GM12878 (cell line): ENCODE measurements around the gene CCDC63. TPM values are rescaled to one million over a fixed set of nuclear protein-coding genes. Genes with fewer than 3 reads are reported as not detected.

ENCODE experiments used
- ATF3 ChIP-seq: IDR thresholded peaks from 2 replicates; pipeline ENCODE4 v1.6.1; 2011; ENCODE audit warnings: low read depth, mild to moderate bottlenecking, low read length, moderate library complexity, borderline replicate concordance; ENCODE audit errors: extremely low read depth
- ATF7 ChIP-seq: fragments of 450-650 bp; IDR thresholded peaks from 2 replicates; pipeline ENCODE4 v1.6.1; 2016; ENCODE audit warnings: low read depth, mild to moderate bottlenecking
- CHD1 ChIP-seq: IDR thresholded peaks from 2 replicates; pipeline ENCODE4 v1.6.1; 2012; ENCODE audit warnings: low read depth, low read length, improper control_type of control experiment
- CHD2 ChIP-seq: IDR thresholded peaks from 2 replicates; pipeline ENCODE4 v1.6.1; 2011; ENCODE audit warnings: low read depth, low read length, improper control_type of control experiment, borderline replicate concordance
- EP300 ChIP-seq, 2 experiments: fragments of 150-350 bp in 1 of 2; IDR thresholded peaks; 2 replicates each; pipeline ENCODE4 v1.6.1; 2011 to 2012; ENCODE audit warnings: low read depth in 2 of 2, low read length in 2 of 2, borderline replicate concordance in 1 of 2, improper control_type of control experiment in 1 of 2, inconsistent platforms in 1 of 2; ENCODE audit not compliant: control insufficient read depth in 1 of 2
- MEF2B ChIP-seq: fragments of 450-650 bp; IDR thresholded peaks from 2 replicates; pipeline ENCODE4 v1.6.1; 2018; ENCODE audit warnings: mild to moderate bottlenecking, moderate library complexity; ENCODE audit not compliant: partially characterized antibody, poor library complexity, severe bottlenecking
- MTA3 ChIP-seq: IDR thresholded peaks from 2 replicates; pipeline ENCODE4 v1.6.1; 2012; ENCODE audit warnings: low read length, inconsistent platforms, borderline replicate concordance
- MYB ChIP-seq: fragments of 150-350 bp; IDR thresholded peaks from 2 replicates; pipeline ENCODE4 v1.6.1; 2014; ENCODE audit warnings: mild to moderate bottlenecking, low read depth, low read length, borderline replicate concordance
- NFYB ChIP-seq: IDR thresholded peaks from 2 replicates; pipeline ENCODE4 v1.6.1; 2011; ENCODE audit warnings: low read depth, mild to moderate bottlenecking, low read length, improper control_type of control experiment, moderate library complexity; ENCODE audit not compliant: insufficient read depth
- NR2C1 ChIP-seq: fragments of 450-650 bp; IDR thresholded peaks from 2 replicates; pipeline ENCODE4 v1.6.1; 2017; ENCODE audit warnings: antibody characterized with exemption, mild to moderate bottlenecking, moderate library complexity
- NR2C2 ChIP-seq: IDR thresholded peaks from 2 replicates; pipeline ENCODE4 v1.6.1; 2011; ENCODE audit warnings: borderline replicate concordance, low read depth; ENCODE audit not compliant: control insufficient read depth, insufficient read length
- NR2F1 ChIP-seq: fragments of 450-650 bp; conservative IDR thresholded peaks from 2 replicates; pipeline ENCODE4 v1.6.1; 2017; ENCODE audit warnings: mild to moderate bottlenecking
- POLR2AphosphoS5 ChIP-seq: IDR thresholded peaks from 2 replicates; pipeline ENCODE4 v1.6.1; 2011; ENCODE audit warnings: mild to moderate bottlenecking, low read length, inconsistent platforms
- RCOR1 ChIP-seq: conservative IDR thresholded peaks from 2 replicates; pipeline ENCODE4 v1.6.1; 2012; ENCODE audit warnings: low read depth, low read length, improper control_type of control experiment
- SMAD1 ChIP-seq: fragments of 450-650 bp; IDR thresholded peaks from 2 replicates; pipeline ENCODE4 v1.6.1; 2018; ENCODE audit warnings: mild to moderate bottlenecking, low read depth; ENCODE audit not compliant: partially characterized antibody
- SREBF1 ChIP-seq: IDR thresholded peaks from 2 replicates; pipeline ENCODE4 v1.6.1; 2012; ENCODE audit warnings: mild to moderate bottlenecking, low read length
- SRF ChIP-seq, 2 experiments: IDR thresholded peaks; 2 replicates each; pipeline ENCODE4 v1.6.1; 2011; ENCODE audit warnings: low read depth in 2 of 2, low read length in 2 of 2, mild to moderate bottlenecking in 1 of 2, moderate library complexity in 1 of 2
- TAF1 ChIP-seq: IDR thresholded peaks from 2 replicates; pipeline ENCODE4 v1.6.1; 2011; ENCODE audit warnings: mild to moderate bottlenecking, low read depth, low read length, borderline replicate concordance
- TBL1XR1 ChIP-seq: IDR thresholded peaks from 2 replicates; pipeline ENCODE4 v1.6.1; 2012; ENCODE audit warnings: low read depth, low read length, improper control_type of control experiment
- ZNF24 ChIP-seq: fragments of 450-650 bp; IDR thresholded peaks from 2 replicates; pipeline ENCODE4 v1.6.1; 2017; ENCODE audit warnings: antibody characterized with exemption, mild to moderate bottlenecking
- ZNF622 ChIP-seq: fragments of 450-650 bp; IDR thresholded peaks from 2 replicates; pipeline ENCODE4 v1.6.1; 2017; ENCODE audit warnings: mild to moderate bottlenecking, inconsistent platforms
- ZZZ3 ChIP-seq: IDR thresholded peaks from 2 replicates; pipeline ENCODE4 v1.6.1; 2011; ENCODE audit warnings: low read depth; ENCODE audit not compliant: control insufficient read depth, insufficient read length
- polyA plus RNA-seq, 11 experiments: library from polyadenylated mRNA; depleted of rRNA in 4 of 11; unstranded in 6 of 11; stranded (reverse) in 5 of 11; fragments of >200 nt; fragmentation: Nextera tagmentation in 4 of 11; fragmentation: Illumina TruSeq in 1 of 11; extraction: Ambion mirVana in 4 of 11; extraction: Trizol in 1 of 11; gene quantifications; 1 replicate in 1 of 11; 2 replicates in 10 of 11; pipeline versions ENCODE4 v1.2.1 to v1.2.3, GENCODE V29; 2011 to 2016; ENCODE audit warnings: inconsistent platforms in 2 of 11, missing spikeins in 2 of 11, low read depth in 1 of 11
- total RNA-seq, 4 experiments: library from RNA; depleted of rRNA in 3 of 4; stranded (reverse); fragments of >200 nt in 3 of 4; fragmentation: Illumina TruSeq in 1 of 4; extraction: Trizol in 1 of 4; gene quantifications; 2 replicates each; pipeline versions ENCODE4 v1.2.1 to v1.2.3, GENCODE V29; 2013 to 2021
- TF ChIP-seq, protein P1 (sequence below): fragments of 150-350 bp; IDR thresholded peaks from 2 replicates; pipeline ENCODE4 v1.6.1; 2014; ENCODE audit warnings: mild to moderate bottlenecking, low read depth, low read length
- TF ChIP-seq, protein P2 (sequence below): IDR thresholded peaks from 2 replicates; pipeline ENCODE4 v1.6.1; 2011; ENCODE audit warnings: borderline replicate concordance, low read depth, mild to moderate bottlenecking, moderate library complexity, mixed read lengths, low read length; ENCODE audit not compliant: insufficient read depth; ENCODE audit errors: extremely low read length
- TF ChIP-seq, protein P3 (sequence below): fragments of 150-350 bp; IDR thresholded peaks from 2 replicates; pipeline ENCODE4 v1.6.1; 2016; ENCODE audit warnings: low read depth, low read length

Gene CCDC63
- total and polyA plus RNA-seq, 10 of the 15 experiments (the other 5 are each of a cell fraction or from before 2014, with no cell fraction given) = not detected

GRCh38 chr12:110826592-110827200 lies 20.1 kb upstream of the CCDC63 start (continued):
- TF ChIP-seq, protein P1, sequence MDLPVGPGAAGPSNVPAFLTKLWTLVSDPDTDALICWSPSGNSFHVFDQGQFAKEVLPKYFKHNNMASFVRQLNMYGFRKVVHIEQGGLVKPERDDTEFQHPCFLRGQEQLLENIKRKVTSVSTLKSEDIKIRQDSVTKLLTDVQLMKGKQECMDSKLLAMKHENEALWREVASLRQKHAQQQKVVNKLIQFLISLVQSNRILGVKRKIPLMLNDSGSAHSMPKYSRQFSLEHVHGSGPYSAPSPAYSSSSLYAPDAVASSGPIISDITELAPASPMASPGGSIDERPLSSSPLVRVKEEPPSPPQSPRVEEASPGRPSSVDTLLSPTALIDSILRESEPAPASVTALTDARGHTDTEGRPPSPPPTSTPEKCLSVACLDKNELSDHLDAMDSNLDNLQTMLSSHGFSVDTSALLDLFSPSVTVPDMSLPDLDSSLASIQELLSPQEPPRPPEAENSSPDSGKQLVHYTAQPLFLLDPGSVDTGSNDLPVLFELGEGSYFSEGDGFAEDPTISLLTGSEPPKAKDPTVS = no peak
- TF ChIP-seq ZNF622 (no peak), NR2C1 (no peak), CHD2 (0 out of 2 replicates have a peak, but pooled peaks have one; percentile 34), TAF1 (no peak), EP300 (IDR thresholded peaks at IDR 0.05; ENCODE audit: borderline replicate concordance in 1 of 2, control insufficient read depth in 1 of 2, low read depth in 2 of 2, low read length in 2 of 2) (no peak), MTA3 (no peak), MEF2B (peak; percentile 88), RCOR1 (0 out of 2 replicates have a peak, but pooled peaks have one; percentile 37), TBL1XR1 (no peak), NR2F1 (peak; percentile 78), ZZZ3 (no peak), ATF7 (no peak), SMAD1 (no peak), NFYB (no peak), SRF (IDR thresholded peaks at IDR 0.05; ENCODE audit: low read depth in 2 of 2, low read length in 2 of 2) (0 out of 4 replicates have a peak, but pooled peaks of 1 of the 2 experiments have one; percentile 7), POLR2AphosphoS5 (no peak), SREBF1 (no peak), ATF3 (no peak), CHD1 (no peak), NR2C2 (no peak), ZNF24 (peak; percentile 55; the same call in 1 of the 2 replicates), MYB (no peak)
- TF ChIP-seq, protein P2, sequence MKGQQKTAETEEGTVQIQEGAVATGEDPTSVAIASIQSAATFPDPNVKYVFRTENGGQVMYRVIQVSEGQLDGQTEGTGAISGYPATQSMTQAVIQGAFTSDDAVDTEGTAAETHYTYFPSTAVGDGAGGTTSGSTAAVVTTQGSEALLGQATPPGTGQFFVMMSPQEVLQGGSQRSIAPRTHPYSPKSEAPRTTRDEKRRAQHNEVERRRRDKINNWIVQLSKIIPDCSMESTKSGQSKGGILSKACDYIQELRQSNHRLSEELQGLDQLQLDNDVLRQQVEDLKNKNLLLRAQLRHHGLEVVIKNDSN = no peak
- TF ChIP-seq, protein P3, sequence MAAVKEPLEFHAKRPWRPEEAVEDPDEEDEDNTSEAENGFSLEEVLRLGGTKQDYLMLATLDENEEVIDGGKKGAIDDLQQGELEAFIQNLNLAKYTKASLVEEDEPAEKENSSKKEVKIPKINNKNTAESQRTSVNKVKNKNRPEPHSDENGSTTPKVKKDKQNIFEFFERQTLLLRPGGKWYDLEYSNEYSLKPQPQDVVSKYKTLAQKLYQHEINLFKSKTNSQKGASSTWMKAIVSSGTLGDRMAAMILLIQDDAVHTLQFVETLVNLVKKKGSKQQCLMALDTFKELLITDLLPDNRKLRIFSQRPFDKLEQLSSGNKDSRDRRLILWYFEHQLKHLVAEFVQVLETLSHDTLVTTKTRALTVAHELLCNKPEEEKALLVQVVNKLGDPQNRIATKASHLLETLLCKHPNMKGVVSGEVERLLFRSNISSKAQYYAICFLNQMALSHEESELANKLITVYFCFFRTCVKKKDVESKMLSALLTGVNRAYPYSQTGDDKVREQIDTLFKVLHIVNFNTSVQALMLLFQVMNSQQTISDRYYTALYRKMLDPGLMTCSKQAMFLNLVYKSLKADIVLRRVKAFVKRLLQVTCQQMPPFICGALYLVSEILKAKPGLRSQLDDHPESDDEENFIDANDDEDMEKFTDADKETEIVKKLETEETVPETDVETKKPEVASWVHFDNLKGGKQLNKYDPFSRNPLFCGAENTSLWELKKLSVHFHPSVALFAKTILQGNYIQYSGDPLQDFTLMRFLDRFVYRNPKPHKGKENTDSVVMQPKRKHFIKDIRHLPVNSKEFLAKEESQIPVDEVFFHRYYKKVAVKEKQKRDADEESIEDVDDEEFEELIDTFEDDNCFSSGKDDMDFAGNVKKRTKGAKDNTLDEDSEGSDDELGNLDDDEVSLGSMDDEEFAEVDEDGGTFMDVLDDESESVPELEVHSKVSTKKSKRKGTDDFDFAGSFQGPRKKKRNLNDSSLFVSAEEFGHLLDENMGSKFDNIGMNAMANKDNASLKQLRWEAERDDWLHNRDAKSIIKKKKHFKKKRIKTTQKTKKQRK = 0 out of 2 replicates have a peak, but pooled peaks have one; percentile 8
